Neural cell (in vitro differentiated cells): Measurements from ENCODE around the gene ATP13A1. TPM values are rescaled to one million over a fixed set of nuclear protein-coding genes. Genes with fewer than 3 reads are reported as not detected.

Experiments used
- H2AFZ ChIP-seq: fragments of 200-600, 300-800 bp; sonication (generic), shearing (Covaris generic); 2 replicates; pipeline ENCODE4 v1.6.0; 2014; ENCODE audit warnings: low read depth, mild to moderate bottlenecking, antibody characterized with exemption, low read length, moderate library complexity
- H3F3A ChIP-seq: fragments of 200-600 bp; shearing (Covaris generic); 2 replicates; pipeline ENCODE4 v1.6.1; 2016; ENCODE audit warnings: mild to moderate bottlenecking, moderate library complexity, mixed read lengths, antibody characterized with exemption, low read length; ENCODE audit not compliant: insufficient read depth, poor library complexity, severe bottlenecking
- H3K27ac ChIP-seq: fragments of 200-600, 300-800 bp; sonication (generic), shearing (Covaris generic); 2 replicates; pipeline ENCODE4 v1.5.1; 2014; ENCODE audit warnings: mild to moderate bottlenecking, low read length, moderate library complexity
- H3K27me3 ChIP-seq: fragments of 300-800, 200-600 bp; sonication (generic), shearing (Covaris generic); 2 replicates; pipeline ENCODE4 v1.6.0; 2014; ENCODE audit warnings: mild to moderate bottlenecking, low read depth, low read length, moderate library complexity; ENCODE audit not compliant: insufficient read depth
- H3K36me3 ChIP-seq: fragments of 300-800, 200-600 bp; sonication (generic), shearing (Covaris generic); 2 replicates; pipeline ENCODE4 v1.5.1; 2014; ENCODE audit warnings: mild to moderate bottlenecking, antibody characterized with exemption, low read length, moderate library complexity; ENCODE audit not compliant: insufficient read depth
- H3K4me2 ChIP-seq: fragments of 300-800, 200-600 bp; sonication (generic), shearing (Covaris generic); 2 replicates; pipeline ENCODE4 v1.6.0; 2014; ENCODE audit warnings: mild to moderate bottlenecking, low read length
- H3K4me3 ChIP-seq: fragments of 300-800, 200-600 bp; sonication (generic), shearing (Covaris generic); 2 replicates; pipeline ENCODE4 v1.5.1; 2014; ENCODE audit warnings: mild to moderate bottlenecking, low read length, moderate library complexity
- H3K79me2 ChIP-seq: fragments of 200-600 bp; shearing (Covaris generic); replicated peaks from 2 replicates; pipeline ENCODE4 v1.6.0; 2014; ENCODE audit warnings: mild to moderate bottlenecking, low read length, moderate library complexity; ENCODE audit not compliant: insufficient read depth
- H3K9ac ChIP-seq: fragments of 300-800, 200-600 bp; sonication (generic), shearing (Covaris generic); 2 replicates; pipeline ENCODE4 v1.6.1; 2016; ENCODE audit warnings: mild to moderate bottlenecking, low read length, mixed read lengths
- H3K9me2 ChIP-seq: fragments of 200-600 bp; shearing (Covaris generic); 2 replicates; pipeline ENCODE4 v1.6.1; 2016; ENCODE audit warnings: mild to moderate bottlenecking, low read length, mixed read lengths; ENCODE audit not compliant: insufficient read depth
- H3K9me3 ChIP-seq: fragments of 200-600, 300-800 bp; sonication (generic), shearing (Covaris generic); 2 replicates; pipeline ENCODE4 v1.6.1; 2016; ENCODE audit warnings: mild to moderate bottlenecking, mixed run types, low read length, moderate library complexity, mixed read lengths
- H4K20me1 ChIP-seq: fragments of 200-600 bp; shearing (Covaris generic); 2 replicates; pipeline ENCODE4 v1.6.1; 2016; ENCODE audit warnings: mild to moderate bottlenecking, mixed run types; ENCODE audit not compliant: insufficient read depth
- CTCF ChIP-seq: fragments of 450-650 bp; IDR thresholded peaks from 2 replicates; pipeline ENCODE4 v1.5.1; 2014; ENCODE audit warnings: antibody characterized with exemption, mild to moderate bottlenecking, moderate library complexity; ENCODE audit not compliant: poor library complexity, severe bottlenecking
- EP300 ChIP-seq: fragments of 450-650 bp; conservative IDR thresholded peaks from 2 replicates; pipeline ENCODE4 v1.6.1; 2014; ENCODE audit warnings: antibody characterized with exemption, mild to moderate bottlenecking, moderate library complexity; ENCODE audit not compliant: poor library complexity, severe bottlenecking
- EZH2 ChIP-seq: fragments of 200-600, 300-800 bp; shearing (Covaris generic), sonication (generic); IDR thresholded peaks from 2 replicates; pipeline ENCODE4 v1.6.1; 2014; ENCODE audit warnings: antibody characterized with exemption, low read length, borderline replicate concordance, mild to moderate bottlenecking; ENCODE audit not compliant: insufficient read depth, poor library complexity, severe bottlenecking
- MXI1 ChIP-seq: fragments of 450-650 bp; conservative IDR thresholded peaks from 2 replicates; pipeline ENCODE4 v1.6.1; 2014; ENCODE audit warnings: antibody characterized with exemption, mild to moderate bottlenecking; ENCODE audit not compliant: poor library complexity, severe bottlenecking
- POLR2AphosphoS5 ChIP-seq: IDR thresholded peaks from 2 replicates; pipeline ENCODE4 v1.6.1; 2012
- RAD21 ChIP-seq: fragments of 450-650 bp; conservative IDR thresholded peaks from 2 replicates; pipeline ENCODE4 v1.6.1; 2014; ENCODE audit warnings: antibody characterized with exemption, mild to moderate bottlenecking, moderate library complexity
- REST ChIP-seq: IDR thresholded peaks from 2 replicates; pipeline ENCODE4 v1.6.1; 2012; ENCODE audit warnings: borderline replicate concordance
- SMC3 ChIP-seq: fragments of 450-650 bp; conservative IDR thresholded peaks from 2 replicates; pipeline ENCODE4 v1.6.1; 2014; ENCODE audit warnings: antibody characterized with exemption, mild to moderate bottlenecking, moderate library complexity; ENCODE audit not compliant: poor library complexity
- TAF1 ChIP-seq: IDR thresholded peaks from 2 replicates; pipeline ENCODE4 v1.6.1; 2012; ENCODE audit warnings: low read depth
- polyA plus RNA-seq: library from polyadenylated mRNA; depleted of rRNA; stranded (reverse); fragments of >200 nt; gene quantifications from 2 replicates; pipeline ENCODE4 v1.2.3, GENCODE V29; 2014

The ATP13A1 gene
- polyA plus RNA-seq, 1 donor from 2014 or later = 63.5 TPM

GRCh38 chr19:19636573-19637185, 26.8 kb downstream of the ATP13A1 start:
- H3K9ac ChIP-seq = no peak overlapping the region
- H3K27ac ChIP-seq = no peak overlapping the region
- H3K4me2 ChIP-seq = no peak overlapping the region
- TF ChIP-seq EZH2 (no peak), RAD21 (no peak), POLR2AphosphoS5 (no peak), MXI1 (no peak), CTCF (no peak), EP300 (no peak), REST (no peak), SMC3 (no peak), TAF1 (no peak)
- H3K36me3 ChIP-seq = no peaks in the 10 kb centered on the region
- H3K79me2 ChIP-seq = no peaks in the 10 kb centered on the region
- H3K27me3 ChIP-seq = no peaks in the 10 kb centered on the region
- no peaks in the 10 kb centered on the region for H3K9me2 ChIP-seq
- no peak overlapping the region for H3K4me3 ChIP-seq
- H3K9me3 ChIP-seq = no peaks in the 10 kb centered on the region
- no peaks in the 10 kb centered on the region for H3F3A ChIP-seq
- no peak overlapping the region for H2AFZ ChIP-seq
- H4K20me1 ChIP-seq = no peaks in the 10 kb centered on the region

- no peak overlapping the region for H2AFZ ChIP-seq
- no peak overlapping the region for H3K27ac ChIP-seq
- no peaks in the 10 kb centered on the region for H3K79me2 ChIP-seq
- no peaks in the 10 kb centered on the region for H3K9me2 ChIP-seq
- no peaks in the 10 kb centered on the region for H3F3A ChIP-seq
- no peaks in the 10 kb centered on the region for H3K36me3 ChIP-seq
- H4K20me1 ChIP-seq = no peaks in the 10 kb centered on the region
- H3K4me3 ChIP-seq = no peak overlapping the region
- TF ChIP-seq REST (no peak), MXI1 (no peak), RAD21 (no peak), EP300 (no peak), POLR2AphosphoS5 (no peak), TAF1 (no peak), CTCF (no peak)
- H3K9me3 ChIP-seq = no peaks in the 10 kb centered on the region
- H3K4me2 ChIP-seq = no peak overlapping the region
- H3K9ac ChIP-seq = no peak overlapping the region
- no peaks in the 10 kb centered on the region for H3K27me3 ChIP-seq
Measured at GRCh38 chr19:19635313-19635702, 28.2 kb downstream of the ATP13A1 start.
